WTC11 (cell line): ENCODE data around the gene EEF2K. TPM values are rescaled to one million over a fixed set of nuclear protein-coding genes. Genes with fewer than 3 reads are reported as not detected.

Source experiments
- ATAC-seq: fragments of 200-7000 bp; cut with Tn5 transposase; 2 replicates; pipeline ENCODE4 v1.10.0; 2021; ENCODE audit warnings: mild to moderate bottlenecking, moderate library complexity
- CTCF ChIA-PET: fragments of 300-600 bp; sonication (Branson Sonifier 250); formaldehyde crosslinking; loops from one replicate; lab custom pipeline; 2021; ENCODE audit warnings: antibody characterized with exemption; lab: Charles Lee
- POLR2A ChIA-PET: fragments of 350-600 bp; sonication (Branson Sonifier 250); formaldehyde crosslinking; loops from one replicate; lab custom pipeline; 2021; ENCODE audit warnings: antibody characterized with exemption; lab: Charles Lee
- DNase-seq: peaks from one replicate; pipeline ENCODE4 v3.0.0; 2021; ENCODE audit warnings: low spot score
- H3K27ac Mint-ChIP-seq: 2 replicates; pipeline ENCODE4 v1.8.0; 2021; ENCODE audit warnings: mixed read lengths
- H3K27me3 Mint-ChIP-seq: 2 replicates; pipeline ENCODE4 v1.8.0; 2021; ENCODE audit warnings: low read depth, mild to moderate bottlenecking, moderate library complexity, mixed read lengths
- H3K36me3 Mint-ChIP-seq: 2 replicates; pipeline ENCODE4 v1.8.0; 2021; ENCODE audit warnings: mixed read lengths
- H3K4me1 Mint-ChIP-seq: 2 replicates; pipeline ENCODE4 v1.8.0; 2022; ENCODE audit warnings: mixed read lengths
- H3K4me3 Mint-ChIP-seq: 2 replicates; pipeline ENCODE4 v1.8.0; 2021; ENCODE audit warnings: mild to moderate bottlenecking, moderate library complexity, mixed read lengths
- H3K9me3 Mint-ChIP-seq: 2 replicates; pipeline ENCODE4 v1.8.0; 2021; ENCODE audit warnings: mixed read lengths
- ATF1 ChIP-seq: sonication (generic); formaldehyde crosslinking; IDR thresholded peaks from 2 replicates; pipeline ENCODE4 v1.8.1; 2023; ENCODE audit warnings: mild to moderate bottlenecking, moderate library complexity, missing genetic modification reagents
- CDX4 ChIP-seq: fragments of 250-450 bp; sonication (Bioruptor Pico); IDR thresholded peaks from 2 replicates; pipeline ENCODE4 v1.9.0; 2021; ENCODE audit warnings: moderate library complexity, mild to moderate bottlenecking, inconsistent platforms, borderline replicate concordance
- E2F5 ChIP-seq: sonication (generic); formaldehyde crosslinking; IDR thresholded peaks from 2 replicates; pipeline ENCODE4 v1.8.1; 2022; ENCODE audit warnings: mild to moderate bottlenecking, moderate library complexity, missing genetic modification reagents
- FOXP1 ChIP-seq: sonication (generic); formaldehyde crosslinking; IDR thresholded peaks from 2 replicates; pipeline ENCODE4 v1.8.0; 2022; ENCODE audit warnings: missing genetic modification reagents, mild to moderate bottlenecking, moderate library complexity, borderline replicate concordance
- GRHL2 ChIP-seq: fragments of 250-450 bp; sonication (Bioruptor Pico); IDR thresholded peaks from 2 replicates; pipeline ENCODE4 v1.8.0; 2022; ENCODE audit warnings: mild to moderate bottlenecking, moderate library complexity; ENCODE audit not compliant: insufficient replicate concordance, severe bottlenecking
- IRF1 ChIP-seq: sonication (generic); formaldehyde crosslinking; IDR thresholded peaks from 2 replicates; pipeline ENCODE4 v1.8.0; 2023; ENCODE audit warnings: missing genetic modification reagents
- MLX ChIP-seq: sonication (generic); formaldehyde crosslinking; IDR thresholded peaks from 2 replicates; pipeline ENCODE4 v1.8.1; 2023; ENCODE audit warnings: mild to moderate bottlenecking, missing genetic modification reagents, moderate library complexity
- NFE2L1 ChIP-seq: sonication (generic); formaldehyde crosslinking; IDR thresholded peaks from 2 replicates; pipeline ENCODE4 v1.8.1; 2023; ENCODE audit warnings: missing genetic modification reagents
- NFYB ChIP-seq: sonication (generic); formaldehyde crosslinking; conservative IDR thresholded peaks from 2 replicates; pipeline ENCODE4 v1.8.0; 2022; ENCODE audit warnings: low read depth, missing genetic modification reagents
- NR1H2 ChIP-seq: sonication (generic); formaldehyde crosslinking; IDR thresholded peaks from 2 replicates; pipeline ENCODE4 v1.9.0; 2021; ENCODE audit warnings: mild to moderate bottlenecking, moderate library complexity, missing genetic modification reagents
- PRDM15 ChIP-seq: sonication (generic); formaldehyde crosslinking; IDR thresholded peaks from 2 replicates; pipeline ENCODE4 v1.8.0; 2022; ENCODE audit warnings: missing genetic modification reagents
- SP1 ChIP-seq: sonication (generic); formaldehyde crosslinking; conservative IDR thresholded peaks from 2 replicates; pipeline ENCODE4 v1.8.1; 2022; ENCODE audit warnings: missing genetic modification reagents
- TEAD4 ChIP-seq: sonication (generic); formaldehyde crosslinking; IDR thresholded peaks from 2 replicates; pipeline ENCODE4 v1.8.0; 2022; ENCODE audit warnings: mild to moderate bottlenecking, missing genetic modification reagents
- TP53 ChIP-seq: sonication (generic); formaldehyde crosslinking; IDR thresholded peaks from 2 replicates; pipeline ENCODE4 v1.8.1; 2023; ENCODE audit warnings: mild to moderate bottlenecking, missing genetic modification reagents
- USF1 ChIP-seq: sonication (generic); formaldehyde crosslinking; IDR thresholded peaks from 2 replicates; pipeline ENCODE4 v1.8.0; 2022; ENCODE audit warnings: mild to moderate bottlenecking, missing genetic modification reagents
- ZNF281 ChIP-seq: sonication (generic); formaldehyde crosslinking; IDR thresholded peaks from 2 replicates; pipeline ENCODE4 v1.8.0; 2023; ENCODE audit warnings: mild to moderate bottlenecking, missing genetic modification reagents
- total RNA-seq: library from RNA; stranded (reverse); gene quantifications from 3 replicates; pipeline ENCODE4 v1.2.3, GENCODE V29; 2021

EEF2K gene
- total RNA-seq, 1 experiment from 2014 or later, result 26.7 TPM

GRCh38 chr16:22232277-22233036 lies 26.4 kb downstream of the EEF2K start:
- Mint-ChIP-seq H3K9me3 (no peaks in the 10 kb centered on the region), H3K4me1 (no peaks in the 10 kb centered on the region), H3K27ac (peak overlapping the region; percentile 70; the same call in 1 of the 2 replicates), H3K36me3 (peaks cover 10% of the 10 kb centered on the region), H3K27me3 (no peaks in the 10 kb centered on the region), H3K4me3 (no peak overlapping the region)
- TF ChIP-seq MLX (CRISPR knock-in tag), result no peak
- TF ChIP-seq E2F5 (CRISPR knock-in tag), result no peak
- TF ChIP-seq NR1H2 (CRISPR knock-in tag), result no peak
- POLR2A ChIA-PET, result no interaction called here
- DNase-seq (no peak), ATAC-seq (no peak)
- CTCF ChIA-PET, result interaction anchor here (0.7 kb wide), 1 partner anchor 14 kb away, joined by 4 read pairs; no protein-coding TSS in a partner anchor

- DNase-seq, result no peak
- H3K4me1 Mint-ChIP-seq, result no peaks in the 10 kb centered on the region
- TF ChIP-seq ZNF281 (CRISPR knock-in tag) (no peak), FOXP1 (CRISPR knock-in tag) (no peak), CDX4 (no peak), IRF1 (CRISPR knock-in tag) (no peak), SP1 (no peak), TEAD4 (no peak), NFYB (CRISPR knock-in tag) (no peak), TP53 (no peak), NFE2L1 (CRISPR knock-in tag) (no peak), GRHL2 (CRISPR knock-in tag) (no peak), USF1 (CRISPR knock-in tag) (no peak), PRDM15 (CRISPR knock-in tag) (no peak), ATF1 (CRISPR knock-in tag) (no peak)
- H3K36me3 Mint-ChIP-seq, result peaks cover 12% of the 10 kb centered on the region
- no peak overlapping the region; the same call in 1 of the 2 replicates for H3K27ac Mint-ChIP-seq
- ChIA-PET CTCF (interaction anchor here (0.7 kb wide), 1 partner anchor 15 kb away, joined by 4 read pairs; no protein-coding TSS in a partner anchor), POLR2A (no interaction called here)
- no peak for ATAC-seq
- H3K4me3 Mint-ChIP-seq, result no peak overlapping the region
- no peaks in the 10 kb centered on the region for H3K27me3 Mint-ChIP-seq
- H3K9me3 Mint-ChIP-seq, result no peaks in the 10 kb centered on the region
Observed at GRCh38 chr16:22233037-22233372, 26.9 kb downstream of the EEF2K start.
